ENCODE measurements around the gene CASZ1.

Gene CASZ1

DNA sequence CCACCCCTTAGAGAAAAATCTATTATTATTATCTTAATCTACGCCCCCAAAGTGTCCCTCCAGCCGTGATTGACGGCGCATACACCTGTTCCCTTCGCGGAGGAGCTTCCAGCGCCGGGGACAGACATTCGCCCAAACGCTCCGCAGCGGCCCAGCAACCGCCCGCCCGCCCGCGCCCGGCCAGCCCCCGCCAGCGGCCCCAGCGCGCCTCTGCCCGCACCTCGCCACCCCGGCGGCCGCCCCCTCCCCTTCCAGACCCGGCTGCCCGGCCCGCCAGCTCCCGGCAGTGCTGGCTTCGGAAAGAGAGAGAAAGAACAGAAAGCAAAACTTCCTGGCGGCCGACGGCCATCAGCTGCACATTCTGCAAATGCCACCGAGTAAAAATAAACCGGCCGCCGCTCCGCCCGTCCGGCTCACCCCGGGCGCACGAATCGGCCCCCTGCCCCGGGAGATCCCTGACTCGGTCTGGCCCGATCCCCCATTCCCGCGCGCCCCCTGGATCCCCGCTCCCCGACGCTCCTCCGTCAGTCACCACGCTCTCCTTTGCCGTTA is 1.6 kb downstream of the CASZ1 start:
- no peak for DNase-seq

DNA sequence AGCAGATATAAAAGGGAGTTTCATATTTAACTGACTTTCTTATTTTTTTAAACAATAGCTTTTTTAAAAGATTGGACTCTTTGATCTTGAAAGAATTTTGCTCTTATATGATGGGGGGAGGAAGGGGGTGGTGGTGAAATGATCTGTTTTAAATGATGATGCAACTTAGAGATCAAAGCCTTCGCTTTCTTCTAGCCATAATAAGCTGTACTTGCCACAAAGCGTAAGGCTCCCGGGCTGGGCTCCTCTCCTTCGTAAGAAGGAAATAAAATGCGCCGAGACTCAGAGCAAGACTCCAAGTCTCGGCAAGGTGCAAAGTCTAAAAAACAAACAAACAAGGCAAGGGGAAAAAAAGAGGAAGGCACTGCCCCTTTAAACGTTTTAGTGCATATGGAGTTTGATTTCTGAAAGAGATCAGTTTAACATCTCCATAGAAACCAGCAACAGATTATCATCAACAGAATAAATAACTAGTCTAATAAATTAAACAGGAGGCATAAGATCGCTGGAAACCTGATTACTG is 3.3 kb downstream of the CASZ1 start:
- DNase-seq: no peak

DNA sequence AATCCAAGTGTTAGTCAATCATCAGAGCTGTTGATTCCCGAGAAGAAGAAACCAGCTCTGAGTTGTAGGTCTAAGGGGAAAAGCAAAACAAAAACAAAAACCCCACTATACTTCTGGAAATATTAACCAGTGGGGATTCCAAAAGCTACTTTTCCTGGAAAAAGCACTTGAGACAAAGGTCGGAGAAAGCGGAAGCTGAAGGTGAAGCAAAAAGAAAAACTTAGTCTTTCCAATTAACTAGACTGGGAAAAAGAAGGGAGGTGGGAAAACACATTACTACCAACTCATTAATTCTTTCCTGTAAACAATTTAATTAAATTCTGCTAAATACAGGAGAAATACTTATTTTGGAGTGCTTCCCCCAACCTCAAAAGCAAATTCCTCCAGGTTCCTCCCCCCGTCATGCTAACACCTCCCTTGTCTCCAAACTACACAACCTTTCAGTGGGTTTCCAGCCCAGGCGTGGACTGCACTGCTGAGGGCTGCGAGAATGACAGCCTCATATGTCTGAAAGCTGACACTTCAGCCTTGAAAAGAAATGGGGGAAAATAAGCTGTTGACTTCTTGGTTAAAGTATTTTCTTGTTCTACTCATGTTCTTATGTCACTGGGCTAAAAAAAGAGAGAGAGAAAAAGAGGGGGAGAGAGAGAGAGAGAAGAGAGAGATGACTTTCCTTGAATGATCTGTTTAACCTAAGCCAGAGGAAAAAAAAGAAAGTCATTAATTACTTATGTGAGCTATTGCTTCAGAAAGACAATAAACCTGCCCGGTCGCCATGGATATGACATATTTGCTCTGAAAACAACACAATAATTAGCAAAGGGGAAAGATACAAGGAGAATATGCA is 5.1 kb downstream of the CASZ1 start:
- DNase-seq: no peak

DNA sequence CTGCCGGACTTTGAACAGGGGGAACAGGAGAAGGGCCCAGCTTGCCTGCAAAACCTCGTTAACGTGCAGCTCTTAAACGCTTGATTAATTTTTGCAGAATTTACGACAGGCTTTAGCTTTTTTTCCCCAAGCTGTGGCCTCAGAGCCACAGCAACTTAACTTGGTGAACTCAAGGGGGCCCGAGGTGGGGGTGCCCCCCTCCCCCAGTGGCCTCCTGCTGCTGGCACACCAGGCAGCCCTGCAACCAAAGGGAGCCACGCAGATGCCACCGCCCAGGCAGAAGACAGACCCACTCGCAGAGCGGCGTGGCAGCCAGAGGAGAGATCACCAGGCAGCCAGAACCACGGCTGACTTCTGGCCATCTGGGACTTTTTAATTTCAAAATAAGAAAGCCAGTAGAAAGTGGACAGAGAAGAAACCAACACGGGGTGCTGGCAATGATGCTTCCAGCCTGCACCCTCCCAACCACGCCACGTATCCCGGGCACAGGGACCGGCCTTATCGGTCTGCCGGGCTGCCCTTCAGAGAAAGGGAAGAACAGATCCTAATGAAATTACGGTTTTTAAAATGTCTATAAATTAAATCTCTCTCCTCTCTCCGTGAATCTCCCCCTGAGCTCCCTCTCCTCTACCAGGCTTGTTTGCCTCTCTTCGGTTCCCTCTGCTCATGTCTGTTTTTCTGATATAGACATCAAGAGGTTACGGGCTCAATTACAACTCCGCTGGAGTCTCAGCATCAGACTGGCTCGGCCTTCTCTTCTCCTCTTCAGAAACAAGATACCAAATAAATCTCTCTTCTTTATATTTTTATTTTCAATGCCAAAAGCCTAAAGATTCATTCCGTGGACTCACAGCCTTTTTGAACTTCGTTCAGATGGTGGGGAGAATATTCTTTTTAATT is 6.4 kb downstream of the CASZ1 start:
- no peak for DNase-seq

DNA sequence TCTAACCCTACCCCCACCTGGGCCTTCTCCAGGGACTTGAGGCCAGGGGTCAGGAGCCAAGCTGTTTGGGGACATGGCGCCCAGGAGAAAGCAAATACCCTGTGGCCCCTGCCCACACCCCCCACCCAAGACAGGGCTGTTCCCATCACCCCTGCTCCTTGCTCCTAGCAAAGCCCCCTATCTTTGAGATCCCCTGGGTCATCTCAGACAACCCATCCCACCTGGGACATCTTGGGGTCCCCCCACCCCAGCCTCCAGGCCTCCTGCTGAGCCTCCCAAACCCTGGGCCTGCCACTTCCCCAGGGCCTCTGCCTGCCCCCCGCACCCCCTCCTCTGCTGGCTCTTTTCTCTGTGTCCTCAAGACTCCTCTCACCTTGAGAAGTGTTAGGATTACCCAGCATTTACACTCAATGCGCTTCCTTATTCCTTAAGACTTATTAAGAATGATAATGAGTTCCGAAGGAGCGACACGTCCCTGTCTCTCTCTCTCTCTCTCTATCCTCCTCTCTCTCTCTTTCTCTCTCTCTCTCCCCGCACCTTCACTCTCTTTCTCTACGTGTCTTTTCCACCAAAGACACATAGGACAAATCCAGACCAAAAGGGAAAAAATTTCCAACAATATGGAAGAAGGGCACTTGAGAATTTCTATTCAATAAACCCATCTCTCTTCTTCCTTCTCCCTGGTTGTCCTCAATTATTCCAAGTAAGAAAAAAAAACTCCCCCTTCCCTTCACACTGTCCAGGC is 7.2 kb downstream of the CASZ1 start:
- no peak for DNase-seq

DNA sequence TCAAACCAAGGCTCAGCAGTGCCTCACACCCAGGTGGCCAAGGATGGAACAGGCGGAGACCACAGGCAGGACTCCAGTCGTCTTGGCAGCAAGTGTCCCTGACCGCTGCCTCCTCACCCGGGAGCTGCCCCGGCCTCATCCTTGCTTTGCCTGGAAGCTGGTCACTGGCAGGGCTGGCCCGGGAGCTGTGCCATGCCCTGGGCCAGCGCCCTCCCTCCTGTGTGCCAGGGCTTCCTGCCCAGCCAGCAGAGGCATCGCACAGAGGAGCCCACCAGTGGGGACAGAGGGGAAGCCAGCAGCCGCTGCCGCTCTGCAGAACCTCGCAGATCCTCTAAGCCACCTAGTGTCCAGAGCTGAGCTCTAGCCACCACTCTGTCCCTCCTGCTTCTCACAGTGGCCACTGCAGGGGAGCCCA is 7.8 kb downstream of the CASZ1 start:
- no peak for DNase-seq

DNA sequence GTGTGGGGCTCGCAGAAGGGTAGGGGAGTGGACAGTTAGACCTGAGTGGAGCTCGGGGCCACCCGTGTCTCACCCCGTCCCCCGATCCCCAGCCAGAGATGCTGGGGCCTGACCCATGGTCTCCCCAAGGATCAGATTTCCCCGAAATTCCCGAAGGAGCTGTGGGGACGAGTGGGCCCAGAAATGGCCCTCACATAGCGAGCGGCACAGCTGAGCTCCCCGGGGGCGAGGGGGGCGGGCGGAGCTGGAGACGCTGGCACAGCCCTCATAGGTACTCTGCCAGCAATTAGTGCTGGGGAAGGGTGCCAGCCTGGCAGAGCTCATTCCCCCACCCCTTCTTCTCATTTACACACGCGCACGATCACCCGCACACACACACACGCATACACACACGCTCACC is 9.2 kb downstream of the CASZ1 start:
- no peak for DNase-seq

DNA sequence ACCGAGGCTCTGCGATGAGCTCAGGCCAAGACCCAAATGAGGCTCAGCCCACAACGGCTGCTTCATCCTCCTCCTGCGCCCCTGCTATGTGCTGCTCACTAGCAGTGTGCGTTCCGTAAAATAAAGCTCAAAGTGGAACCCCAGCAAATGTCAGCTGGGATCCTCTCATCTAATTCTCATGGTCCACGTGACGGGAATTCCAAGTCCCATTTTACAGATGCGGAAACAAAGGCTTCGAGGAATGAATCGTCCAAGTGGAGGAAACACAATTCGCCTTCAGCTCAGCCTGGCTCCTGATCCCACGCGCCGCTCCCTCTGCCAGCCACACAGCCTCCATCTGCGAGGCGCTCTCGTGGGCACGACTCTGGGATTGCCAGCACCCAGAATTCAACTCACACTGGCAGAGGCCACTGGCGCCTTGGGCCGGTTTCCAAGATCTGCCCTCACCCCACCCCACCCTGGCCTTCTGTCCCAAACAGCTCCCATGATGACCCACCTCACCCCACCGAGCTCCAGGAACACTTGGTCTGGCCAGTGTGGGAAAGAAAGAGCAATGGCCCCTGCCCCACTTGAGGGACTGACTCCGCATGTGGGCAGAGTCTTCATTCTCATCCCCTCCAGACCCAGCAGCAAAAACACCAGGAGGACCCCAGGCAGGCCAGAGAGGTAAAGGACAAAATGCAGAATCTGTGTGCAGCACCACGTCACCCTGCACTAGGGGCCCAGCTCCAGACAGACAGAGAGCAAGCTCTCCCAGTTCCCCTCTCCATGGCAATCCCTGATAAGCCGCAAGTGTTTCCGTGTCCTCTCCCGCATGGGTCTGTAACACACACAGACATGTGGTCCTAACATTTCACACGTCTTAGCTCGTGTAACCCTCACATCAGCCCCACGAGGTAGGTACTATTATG is 10.5 kb downstream of the CASZ1 start:
- DNase-seq: no peak

DNA sequence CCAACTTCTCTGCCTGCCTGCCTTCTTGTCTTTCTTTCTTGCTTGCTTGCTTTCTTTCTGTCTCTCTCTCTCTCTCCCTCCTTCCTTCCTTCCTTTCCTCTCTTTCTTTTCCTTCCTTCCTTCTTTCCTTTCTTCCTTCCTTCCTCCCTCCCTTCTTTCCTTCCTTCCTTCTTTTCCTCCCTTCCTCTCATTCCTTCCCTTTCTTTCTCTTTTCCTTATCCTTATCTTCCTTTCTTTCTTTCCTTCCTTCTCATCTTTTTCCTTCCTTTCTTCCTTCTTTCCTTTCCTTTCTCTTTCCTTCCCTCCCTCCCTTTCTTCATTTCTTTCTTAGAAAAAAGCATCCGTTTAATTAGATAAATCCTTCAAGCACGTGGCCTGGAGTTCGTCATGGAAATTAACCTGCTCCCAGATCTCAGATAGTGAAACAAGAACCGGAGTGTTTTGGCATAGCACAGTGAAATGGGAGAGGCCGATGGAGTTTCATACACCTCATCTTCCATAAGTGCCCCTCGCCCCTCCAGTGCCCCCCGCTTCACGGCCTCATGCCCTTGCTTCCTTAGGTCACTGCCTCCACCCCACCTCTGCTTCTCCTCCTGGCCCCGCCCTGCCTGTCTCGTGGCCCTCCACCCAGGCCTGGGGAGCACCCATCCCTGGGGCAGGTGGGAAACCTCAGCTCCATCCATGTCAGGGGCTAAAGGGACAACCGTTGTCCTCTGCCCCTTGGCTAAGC is 11.3 kb downstream of the CASZ1 start:
- DNase-seq: no peak

DNA sequence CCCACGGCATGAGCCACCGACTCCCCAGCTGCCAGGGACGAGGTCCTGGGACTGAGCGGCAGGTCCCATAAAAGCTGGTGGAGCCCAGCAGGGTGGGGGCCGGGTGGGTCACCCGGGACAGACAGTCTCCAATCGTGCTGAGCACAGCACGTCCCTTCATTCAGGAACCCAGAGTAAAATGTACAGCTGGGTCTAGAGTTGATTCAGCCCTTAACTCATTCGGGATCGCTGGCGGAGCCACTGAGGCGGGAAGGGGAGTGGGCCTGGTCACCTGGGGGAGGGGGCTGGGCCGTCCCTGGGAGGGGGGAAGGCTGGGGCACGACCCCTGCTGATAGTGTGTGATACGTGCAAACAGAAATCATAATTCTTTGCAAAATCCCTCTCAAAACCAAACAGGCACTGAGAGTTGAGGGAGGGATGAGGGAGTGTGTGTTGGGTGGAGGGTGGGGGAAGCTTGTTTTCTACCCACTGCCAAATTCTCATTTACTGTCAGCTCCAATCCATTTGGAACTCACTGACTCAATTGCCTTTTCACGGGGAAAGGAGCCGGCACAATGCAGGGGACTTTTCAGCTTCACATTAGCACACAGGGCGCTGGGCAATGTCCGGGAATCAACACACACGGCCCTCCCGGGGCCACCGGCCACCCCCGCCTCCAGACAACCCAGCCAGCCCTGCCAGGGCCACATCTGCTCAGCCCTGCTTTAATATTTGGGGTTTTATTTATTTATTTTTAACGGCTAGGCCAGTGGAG is 13.8 kb downstream of the CASZ1 start:
- DNase-seq: no peak

DNA sequence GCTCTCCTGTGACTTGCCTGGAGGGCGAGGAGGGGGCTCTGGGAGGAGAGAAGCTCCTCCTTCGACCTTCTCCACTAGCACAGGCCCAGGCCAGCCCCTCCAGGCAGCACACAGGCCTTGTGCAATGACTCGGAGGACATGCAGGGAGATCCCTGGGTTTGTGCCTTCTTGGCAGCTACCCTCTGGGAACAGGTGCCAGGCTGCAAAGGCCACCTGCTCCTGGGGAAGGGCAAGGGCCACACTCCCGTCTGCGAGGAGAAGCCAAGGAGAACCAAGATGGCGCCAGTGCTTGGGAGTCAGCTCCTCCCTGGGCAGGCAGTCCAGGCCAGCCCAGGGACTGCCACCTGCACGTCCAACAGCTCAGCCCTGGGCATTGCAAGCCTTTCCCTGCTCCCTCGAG is 15.3 kb downstream of the CASZ1 start:
- no peak for DNase-seq

DNA sequence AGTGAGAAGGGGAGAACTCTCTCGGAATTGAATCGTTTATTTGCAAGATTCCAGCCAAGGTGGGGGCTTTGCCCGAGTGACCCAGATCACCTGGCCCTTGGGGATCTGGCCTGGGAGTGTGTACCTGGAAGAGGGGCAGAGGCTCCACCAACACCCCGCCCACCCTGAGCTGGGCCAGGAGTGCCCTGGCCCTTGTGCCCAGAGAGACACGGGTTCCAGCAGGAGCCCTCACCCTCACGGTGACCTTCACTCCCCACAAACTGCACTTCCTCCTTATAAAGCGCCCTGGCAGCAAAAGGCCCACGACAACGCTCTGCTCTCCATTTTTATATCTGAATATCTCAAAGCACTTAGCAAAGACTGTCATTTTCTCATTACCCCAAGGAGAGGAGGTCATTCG is 16.6 kb downstream of the CASZ1 start:
- DNase-seq: no peak

DNA sequence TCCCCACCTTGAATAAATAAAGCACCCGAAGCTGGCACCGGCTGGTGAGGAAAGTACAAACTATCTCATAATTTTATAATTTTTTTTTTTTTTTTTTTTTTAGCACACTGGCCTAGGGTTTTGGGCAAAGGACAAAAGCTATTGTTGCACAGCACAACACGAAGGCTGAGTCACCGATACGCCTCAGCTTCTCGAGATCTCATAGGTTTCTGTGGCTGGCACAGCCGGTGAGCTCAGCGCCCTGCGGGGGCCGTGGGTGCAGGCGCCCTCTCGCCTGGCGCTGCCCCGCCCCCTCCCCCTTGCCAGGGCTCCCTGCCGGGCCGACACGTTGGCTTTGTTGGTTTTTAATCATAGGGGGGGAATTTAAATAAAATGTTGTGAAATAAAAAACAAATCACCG is 17.2 kb downstream of the CASZ1 start:
- DNase-seq: no peak

DNA sequence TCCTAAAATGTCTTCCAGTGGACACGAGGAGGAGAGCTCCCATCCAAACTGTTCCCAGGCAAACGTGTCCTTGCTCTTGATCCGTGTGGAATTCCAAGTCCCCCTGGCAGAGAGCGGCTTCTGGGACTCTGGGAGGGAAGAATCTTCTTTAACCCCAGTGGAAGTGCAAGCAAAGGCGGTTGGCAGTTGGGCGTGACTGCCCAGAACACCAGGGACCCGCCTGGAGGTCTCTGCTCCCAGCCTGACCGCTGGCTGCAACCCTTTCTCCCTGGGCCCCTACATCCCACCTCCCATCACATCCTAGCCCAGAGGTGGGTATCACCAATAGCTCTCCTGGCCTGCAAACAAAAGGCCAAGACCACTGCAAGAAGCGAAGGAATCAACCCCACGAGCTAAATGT is 17.8 kb downstream of the CASZ1 start:
- no peak for DNase-seq

DNA sequence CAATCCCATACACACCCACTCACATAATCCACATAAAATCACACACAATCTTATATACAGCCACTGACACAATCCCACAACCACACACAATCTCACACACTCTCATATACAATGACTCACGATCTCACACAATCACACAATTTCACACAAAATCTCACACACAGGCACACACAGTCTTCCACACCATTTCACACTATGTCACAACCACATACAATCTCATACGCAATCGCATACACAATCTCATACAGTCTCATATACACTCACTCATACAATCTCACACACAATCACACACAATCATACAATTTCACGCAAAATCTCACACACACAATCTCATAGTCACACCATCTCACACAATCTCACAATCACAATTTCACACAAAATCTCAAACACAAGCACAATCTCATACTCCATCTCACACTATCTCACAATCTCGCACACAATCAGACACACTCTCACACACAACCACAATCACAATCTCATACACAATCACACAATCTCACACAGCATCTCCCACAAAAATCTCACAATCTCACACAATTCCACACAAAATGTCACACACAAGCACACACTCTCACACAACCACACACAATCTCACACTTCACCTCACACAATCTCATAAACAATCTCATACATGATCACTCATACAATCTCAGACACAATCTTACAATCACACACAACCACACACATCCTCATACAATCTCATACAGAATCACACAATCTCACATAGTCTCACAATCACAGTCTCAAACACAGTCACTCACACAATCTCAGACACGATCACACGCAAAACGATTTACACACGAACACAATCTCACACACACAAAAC is 18.5 kb downstream of the CASZ1 start:
- no peak for DNase-seq

DNA sequence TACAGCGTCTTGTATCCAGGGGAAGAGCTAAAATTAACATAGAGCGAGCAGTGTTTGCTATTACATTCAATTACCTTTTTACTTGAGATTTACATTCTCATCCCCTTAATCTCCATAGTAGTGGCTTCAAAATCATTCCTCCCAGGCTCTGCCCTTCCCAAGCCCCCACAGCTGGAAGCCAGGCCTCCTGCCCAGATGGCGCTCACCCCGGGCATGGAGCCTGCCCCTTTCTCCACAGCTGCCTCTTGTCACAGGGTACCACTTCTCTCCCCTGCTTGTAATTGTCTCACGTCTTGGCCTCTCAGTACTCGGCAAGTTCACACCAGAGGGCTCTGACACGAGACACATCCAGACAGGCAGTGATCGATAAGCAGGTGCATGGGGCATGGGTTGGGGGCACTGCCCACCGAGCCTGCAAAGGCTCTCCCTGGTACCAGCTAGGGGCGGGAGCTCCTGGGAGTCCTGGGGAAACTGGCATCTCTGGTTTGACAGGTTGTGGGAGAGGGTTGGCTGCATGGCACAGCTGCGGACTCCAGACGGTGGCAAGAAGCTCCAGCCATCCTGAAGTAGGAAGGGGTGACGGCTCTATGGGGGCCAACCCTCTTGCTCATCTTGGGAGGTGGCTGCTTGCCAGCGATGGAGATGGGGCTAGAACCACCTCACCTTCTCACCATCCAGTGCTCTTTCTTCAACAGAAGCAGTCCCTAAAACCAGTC is 20.1 kb downstream of the CASZ1 start:
- no peak for DNase-seq

DNA sequence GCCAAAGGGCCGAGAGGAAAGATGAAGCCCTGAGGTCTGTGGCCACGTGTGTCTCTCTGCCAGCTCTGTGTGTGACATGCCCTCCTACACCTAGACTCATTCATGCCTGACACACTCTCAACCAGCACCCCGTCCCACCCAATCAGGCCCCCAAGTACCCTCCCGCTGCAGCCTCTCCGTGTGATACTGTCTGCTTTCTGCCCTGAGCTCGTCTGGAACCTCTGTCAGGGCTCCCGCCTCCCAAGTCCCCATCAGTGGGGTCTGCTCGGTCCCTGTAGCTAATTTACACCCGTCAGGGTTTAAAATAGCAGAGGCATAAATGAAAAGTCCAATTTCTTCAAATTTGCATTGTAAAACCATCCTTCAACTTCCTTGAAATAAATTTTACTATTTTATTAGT is 20.7 kb downstream of the CASZ1 start:
- no peak for DNase-seq

DNA sequence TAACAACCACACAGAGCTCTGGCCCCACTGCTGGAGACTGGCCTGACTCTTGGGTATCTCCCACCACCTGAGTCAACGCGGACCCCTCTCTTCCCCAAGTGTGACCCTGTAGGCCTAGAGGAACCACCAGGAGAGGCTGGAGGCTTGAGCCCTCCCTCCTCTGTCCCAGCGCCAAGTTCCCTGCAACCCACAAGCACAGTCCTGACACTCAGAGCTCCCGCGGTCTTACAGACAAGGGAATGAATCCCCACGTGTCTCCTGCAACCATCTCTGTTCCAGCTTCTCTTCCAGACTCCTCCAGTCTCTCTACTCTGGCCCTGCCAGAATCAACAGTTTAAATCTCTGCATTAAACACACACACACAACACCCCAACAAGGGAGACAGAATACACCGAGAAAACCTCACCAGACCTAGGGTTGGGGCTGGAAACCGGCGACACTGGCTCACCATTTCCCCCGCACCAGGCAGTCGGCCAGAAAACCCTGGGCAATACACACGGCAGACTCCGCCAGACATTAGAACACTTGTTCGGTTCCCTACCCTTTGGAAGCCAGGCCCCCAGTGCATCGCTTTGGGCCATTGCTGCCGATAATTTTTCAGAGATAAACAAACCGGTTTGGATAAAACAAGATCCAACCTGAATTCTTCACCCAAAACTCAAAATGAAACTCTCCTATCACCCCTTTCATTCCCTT is 21.7 kb downstream of the CASZ1 start:
- DNase-seq: no peak

Data from inflammatory macrophage treated with lipopolysaccharide for 1 hour (primary cell).